ENCODE results near the gene DNAJC19.

- TF ChIP-seq CTCF (conservative IDR thresholded peaks at IDR 0.05) (no peak), EZH2 (IDR thresholded peaks at IDR 0.05; ENCODE audit: low read depth) (no peak)
Observed at GRCh38 chr3:181025204-181025603, 35.7 kb upstream of the DNAJC19 start.
